NOMO-1 treated with DMSO at 0.1 percent for 48 hours (cell line): ENCODE measurements around the gene PROM1.
A peak's percentile ranks its signal among the peaks of the same experiment; 100 is the strongest.

Source experiments
- DNase-seq: peaks from one replicate; lab custom pipeline; 2025; ENCODE audit not compliant: unreplicated experiment; lab: John Stamatoyannopoulos, UW

Gene PROM1, protein sequence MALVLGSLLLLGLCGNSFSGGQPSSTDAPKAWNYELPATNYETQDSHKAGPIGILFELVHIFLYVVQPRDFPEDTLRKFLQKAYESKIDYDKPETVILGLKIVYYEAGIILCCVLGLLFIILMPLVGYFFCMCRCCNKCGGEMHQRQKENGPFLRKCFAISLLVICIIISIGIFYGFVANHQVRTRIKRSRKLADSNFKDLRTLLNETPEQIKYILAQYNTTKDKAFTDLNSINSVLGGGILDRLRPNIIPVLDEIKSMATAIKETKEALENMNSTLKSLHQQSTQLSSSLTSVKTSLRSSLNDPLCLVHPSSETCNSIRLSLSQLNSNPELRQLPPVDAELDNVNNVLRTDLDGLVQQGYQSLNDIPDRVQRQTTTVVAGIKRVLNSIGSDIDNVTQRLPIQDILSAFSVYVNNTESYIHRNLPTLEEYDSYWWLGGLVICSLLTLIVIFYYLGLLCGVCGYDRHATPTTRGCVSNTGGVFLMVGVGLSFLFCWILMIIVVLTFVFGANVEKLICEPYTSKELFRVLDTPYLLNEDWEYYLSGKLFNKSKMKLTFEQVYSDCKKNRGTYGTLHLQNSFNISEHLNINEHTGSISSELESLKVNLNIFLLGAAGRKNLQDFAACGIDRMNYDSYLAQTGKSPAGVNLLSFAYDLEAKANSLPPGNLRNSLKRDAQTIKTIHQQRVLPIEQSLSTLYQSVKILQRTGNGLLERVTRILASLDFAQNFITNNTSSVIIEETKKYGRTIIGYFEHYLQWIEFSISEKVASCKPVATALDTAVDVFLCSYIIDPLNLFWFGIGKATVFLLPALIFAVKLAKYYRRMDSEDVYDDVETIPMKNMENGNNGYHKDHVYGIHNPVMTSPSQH

DNA sequence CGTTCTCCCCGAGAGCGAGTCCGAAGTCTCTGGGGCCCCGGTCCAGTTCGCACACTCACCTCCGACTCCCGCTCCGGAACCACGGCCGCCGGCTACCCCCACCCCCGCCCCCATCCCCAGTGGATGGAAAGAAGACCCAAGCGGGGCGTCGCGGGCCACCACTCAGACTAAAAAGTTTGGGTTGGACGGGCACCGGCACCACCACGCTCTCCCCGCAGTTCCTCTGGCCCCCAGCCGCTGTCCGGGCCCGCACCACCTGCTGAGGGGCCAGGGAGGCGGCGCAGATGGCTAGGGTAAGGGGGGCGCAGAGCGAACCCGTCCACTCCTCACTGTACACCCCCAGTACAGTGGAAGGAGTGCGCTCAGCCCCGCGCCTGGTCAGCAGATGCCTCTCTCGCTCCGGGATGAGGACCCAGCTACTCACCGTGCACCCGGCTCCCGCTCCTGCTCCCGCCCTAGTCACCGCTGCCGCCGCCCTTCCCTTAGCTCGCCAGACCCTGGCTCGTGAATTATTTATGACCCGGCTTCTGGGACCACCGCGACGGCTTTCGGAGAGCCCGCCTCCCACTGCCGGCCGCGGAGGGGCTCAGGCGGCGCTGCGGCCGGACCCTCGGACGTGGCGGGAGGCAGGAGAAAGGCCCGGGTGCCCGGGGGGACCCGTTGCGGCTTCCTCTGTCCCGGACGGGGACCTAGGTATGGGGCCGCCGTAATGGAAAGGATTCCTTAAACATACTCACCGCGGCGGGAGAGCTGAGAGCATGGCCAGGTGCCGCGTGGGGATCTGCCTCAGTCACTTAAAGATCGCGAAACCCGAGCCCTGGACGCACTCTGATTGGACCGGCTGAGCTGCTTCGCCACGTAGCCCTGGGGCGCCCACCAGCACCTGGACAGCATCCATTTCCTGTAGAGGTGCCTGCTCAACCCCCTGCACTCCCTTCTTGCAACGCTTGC, at the start of gene PROM1:
PROM1 (minus strand) TSS at position 783 of the 951 bp plus-strand sequence. CDS start 8,117 bp downstream, outside the sequence.
- no peak for DNase-seq

DNA sequence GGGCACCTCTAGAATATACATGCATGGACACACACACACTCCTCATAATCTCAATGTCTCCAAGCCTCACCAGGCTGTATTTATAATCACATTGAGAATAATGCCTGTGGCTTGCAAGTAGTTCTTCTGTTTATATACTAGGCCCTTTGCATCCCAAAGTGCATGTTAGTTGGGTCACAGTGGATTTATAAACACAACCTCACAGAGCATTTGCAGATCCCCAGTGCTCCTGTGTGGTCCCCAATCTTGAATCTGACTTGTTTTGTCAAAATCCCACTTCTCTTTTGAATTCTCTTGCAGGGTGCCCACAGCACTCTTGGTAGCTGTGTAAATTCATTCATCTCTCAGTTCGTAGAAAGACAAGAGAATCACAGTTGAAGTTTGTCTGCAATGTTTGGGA, 49.6 kb upstream of the PROM1 start:
- no peak for DNase-seq

DNA sequence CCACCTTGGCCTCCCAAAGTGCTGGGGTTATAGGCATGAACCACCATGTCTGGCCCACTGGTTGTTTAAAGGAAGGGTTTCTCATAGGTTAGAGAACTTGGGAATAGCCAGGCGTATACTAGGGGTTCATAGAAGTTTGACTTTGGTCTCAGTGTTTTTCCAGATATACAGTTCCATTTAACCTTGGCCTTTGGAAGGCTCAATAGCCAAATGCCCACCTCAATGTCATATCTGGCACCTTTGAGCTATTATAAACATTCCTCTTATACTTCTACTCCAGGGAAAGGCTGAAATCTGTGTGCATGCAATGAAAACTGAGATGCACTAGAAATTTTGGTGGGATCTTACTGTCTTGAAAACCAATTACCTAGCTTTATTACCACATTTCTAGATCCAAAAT, 47.5 kb upstream of the PROM1 start:
- DNase-seq: no peak

DNA sequence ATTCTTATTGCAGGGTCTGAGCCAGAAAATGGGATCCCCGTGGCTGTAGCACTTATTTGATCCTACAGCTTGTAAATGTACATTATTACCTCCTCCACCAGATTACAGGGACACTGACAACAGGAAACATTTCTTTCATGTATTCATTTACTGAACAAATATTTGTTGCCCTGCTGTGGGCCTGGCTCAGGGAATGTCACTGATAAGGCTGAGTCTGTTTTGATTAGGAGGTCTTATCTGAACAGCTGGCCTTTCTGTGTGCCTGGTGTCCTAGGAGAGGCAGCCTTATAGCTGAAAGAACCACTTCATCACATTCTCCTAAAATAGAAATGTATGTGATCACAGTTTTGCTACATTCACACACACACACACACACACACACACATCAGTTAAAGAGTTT, 45.5 kb upstream of the PROM1 start:
- no peak for DNase-seq

DNA sequence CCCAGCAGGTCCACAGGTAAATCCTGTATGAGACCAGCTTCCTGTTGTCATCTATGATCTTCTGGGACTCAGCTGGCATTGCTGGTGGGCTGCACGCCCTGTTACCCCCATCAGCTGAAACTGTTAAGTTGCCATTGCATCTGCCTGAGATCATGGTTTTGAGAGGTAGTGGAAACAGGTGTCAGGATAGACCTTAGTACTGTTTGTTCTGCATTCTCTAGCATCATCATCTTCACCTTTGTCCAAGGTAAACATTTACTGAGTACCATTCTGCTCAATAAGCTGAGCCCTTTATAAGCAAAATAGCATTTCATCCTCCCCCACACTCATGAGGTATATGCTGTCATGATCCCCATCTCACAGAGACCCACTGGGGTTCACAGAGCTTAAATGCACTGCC, 42.9 kb upstream of the PROM1 start:
- DNase-seq: no peak

DNA sequence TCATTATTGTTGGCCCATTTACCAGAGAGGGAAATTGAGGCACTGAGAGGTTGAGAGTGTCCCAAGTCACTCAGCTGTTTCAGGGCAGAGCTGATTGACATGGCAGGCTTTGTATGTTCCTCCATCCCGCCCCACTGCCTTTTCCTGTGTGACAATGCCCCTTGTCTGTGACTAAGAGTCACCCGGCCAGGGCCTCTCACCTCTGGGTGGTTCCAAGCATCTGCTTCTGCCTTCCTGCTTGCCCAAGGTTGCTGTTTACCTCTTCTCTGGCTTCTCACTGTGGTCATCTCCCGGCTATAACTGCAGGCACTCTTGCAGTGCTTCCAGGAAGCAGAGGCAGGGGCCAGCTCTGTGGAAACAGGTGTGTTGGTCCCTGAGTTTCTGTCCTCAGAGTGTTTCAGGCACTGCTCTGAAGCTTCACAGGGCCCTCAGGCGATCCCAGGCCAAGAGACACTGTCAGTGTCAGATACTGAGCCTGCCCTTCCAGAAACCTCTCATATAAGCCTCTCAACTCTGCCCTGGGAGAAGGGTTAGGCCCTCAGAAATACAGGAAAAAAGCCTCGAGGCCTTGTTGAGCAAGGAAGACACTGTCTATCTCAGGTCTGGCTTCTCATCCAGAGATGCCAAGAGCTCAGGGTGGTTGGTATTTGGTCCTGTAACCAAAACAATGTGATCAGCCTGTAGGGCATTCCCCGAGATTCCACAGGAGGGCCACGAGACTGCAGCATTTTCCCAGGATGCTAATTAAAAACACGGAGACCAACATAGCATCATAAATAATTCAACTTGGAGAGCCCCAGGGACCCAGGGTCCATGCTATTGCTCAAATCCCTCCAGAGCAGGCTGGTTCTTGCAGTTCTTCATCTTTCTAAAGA, 42.0 kb upstream of the PROM1 start:
- no peak for DNase-seq

DNA sequence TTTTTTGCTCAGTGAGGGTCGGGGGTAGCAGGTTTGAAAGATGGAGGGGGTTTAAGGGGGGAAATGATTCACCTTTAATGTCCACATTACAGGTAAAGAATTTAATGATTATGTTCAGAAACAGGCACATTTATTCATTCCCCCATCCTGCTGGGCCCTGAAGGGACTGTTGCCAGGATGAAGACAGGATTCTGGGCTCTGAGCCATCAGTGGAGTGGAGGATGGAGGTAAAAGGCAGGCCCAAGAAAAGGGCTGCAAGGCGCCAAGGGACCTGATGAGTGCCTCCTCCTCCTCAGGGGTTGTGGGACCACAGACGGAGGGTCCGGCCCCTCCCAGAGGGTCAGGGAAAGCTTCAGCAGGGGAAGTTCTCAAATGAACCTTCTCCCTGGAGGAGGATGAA, 40.4 kb upstream of the PROM1 start:
- no peak for DNase-seq

DNA sequence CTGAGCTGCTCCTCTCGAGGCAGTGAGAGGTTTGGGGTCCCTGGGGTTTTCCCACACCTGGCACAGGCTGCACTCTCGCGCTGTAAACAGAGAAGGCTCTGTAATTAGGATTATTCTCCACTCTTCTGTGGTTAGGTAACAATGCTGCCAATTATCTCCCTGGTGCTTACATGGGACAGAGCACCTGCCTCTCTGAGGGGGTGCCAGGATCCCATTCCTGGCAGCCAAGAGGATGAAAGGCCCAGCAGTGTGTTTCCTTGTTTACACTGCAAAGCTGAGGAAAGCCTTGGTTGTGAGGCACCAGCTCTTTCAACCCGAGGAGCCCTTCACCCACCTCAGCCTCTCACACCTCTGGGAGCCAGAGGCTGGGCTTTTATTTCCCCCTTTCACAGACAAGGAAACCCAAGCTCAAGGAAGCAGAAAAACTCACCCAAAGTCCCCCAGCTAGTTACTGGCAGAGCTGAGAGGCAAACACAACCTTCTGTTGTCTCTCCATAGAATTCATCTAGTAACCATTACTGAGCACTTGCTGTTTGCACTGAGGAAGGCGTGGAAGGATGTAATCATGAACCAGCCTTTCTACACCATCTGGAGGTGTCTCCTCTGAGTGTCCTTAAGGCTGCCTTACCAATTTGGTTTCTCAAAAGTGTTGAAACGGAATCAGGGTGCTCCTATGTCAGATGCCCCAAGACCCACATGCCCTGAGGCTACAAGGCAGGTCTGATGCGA, 39.7 kb upstream of the PROM1 start:
- DNase-seq: no peak

DNA sequence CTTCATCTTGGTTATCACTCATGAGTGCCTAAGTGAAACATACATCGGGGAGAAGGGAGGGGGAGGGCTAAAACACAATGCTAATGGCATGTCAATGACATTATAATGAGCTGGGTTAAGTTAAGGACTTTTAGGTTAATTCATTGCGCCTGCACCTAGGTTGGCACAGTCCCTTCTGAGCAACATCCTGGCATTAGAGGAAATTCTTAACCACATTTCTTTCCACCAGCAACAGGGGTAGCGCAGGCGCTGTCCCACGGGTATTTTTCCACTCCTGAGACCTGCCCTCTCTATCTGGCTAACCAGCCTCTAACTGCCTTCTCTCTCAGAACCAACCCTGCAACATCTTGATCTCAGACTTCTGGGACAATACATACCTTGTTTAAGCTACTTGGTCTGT, 39.0 kb upstream of the PROM1 start:
- no peak for DNase-seq

DNA sequence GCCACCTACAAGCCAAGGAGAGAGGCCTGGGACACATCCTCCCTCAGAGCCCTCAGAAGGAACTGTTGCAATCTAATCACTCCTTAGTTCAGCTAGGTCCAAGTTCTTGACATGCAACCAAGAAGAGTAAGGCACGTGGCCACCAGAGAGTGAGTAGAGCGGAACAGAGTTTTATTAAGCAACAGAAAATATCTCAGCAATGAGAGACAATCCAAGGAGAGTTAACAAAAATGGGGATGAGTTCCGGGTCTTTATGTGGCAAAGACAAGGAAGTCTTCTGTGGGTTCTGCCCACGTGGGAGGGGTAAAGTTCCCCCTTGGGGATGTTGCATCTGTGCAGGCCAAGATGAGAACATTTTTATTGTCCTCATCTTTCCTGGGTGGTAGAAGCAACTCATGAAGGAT, 38.5 kb upstream of the PROM1 start:
- peak; percentile 60 for DNase-seq

DNA sequence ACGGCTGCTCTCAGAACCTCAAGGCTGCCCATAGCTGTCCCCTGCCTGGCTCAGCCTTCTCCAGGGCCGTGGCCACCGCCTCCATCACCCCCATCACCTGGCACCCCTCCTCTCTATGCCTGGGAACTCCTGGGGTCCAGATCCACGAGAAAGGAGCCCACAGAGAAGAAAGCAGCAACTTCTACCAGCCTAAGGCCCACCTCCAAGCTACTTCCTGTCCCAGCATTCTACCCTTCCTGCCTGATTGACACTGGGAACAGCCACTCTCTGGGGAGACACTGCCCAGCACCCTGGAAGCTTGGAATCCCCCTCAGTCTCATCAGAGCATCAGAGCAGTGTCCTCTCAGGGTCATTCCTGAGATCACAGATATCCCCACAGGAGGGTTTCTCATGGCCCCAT, 36.9 kb upstream of the PROM1 start:
- DNase-seq: no peak

DNA sequence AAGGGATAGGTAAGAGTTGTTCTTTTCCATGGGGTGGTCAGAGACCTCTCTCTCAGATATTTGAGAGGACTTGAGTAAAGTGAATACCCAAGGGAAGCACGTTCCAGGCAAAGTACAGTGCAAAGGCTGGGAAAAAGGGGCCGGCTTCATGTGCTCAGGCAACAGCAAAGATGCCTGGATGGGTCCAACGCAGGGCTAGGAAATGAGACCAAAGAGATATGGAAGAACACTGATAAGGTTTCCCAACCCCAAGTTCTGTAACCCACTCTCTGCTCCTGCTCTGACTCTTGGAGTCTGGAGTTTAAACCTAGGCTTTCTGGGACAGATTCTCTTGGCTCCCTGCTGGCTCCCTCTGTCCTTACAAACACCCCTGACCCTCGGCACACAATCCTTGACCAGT, 36.2 kb upstream of the PROM1 start:
- no peak for DNase-seq

DNA sequence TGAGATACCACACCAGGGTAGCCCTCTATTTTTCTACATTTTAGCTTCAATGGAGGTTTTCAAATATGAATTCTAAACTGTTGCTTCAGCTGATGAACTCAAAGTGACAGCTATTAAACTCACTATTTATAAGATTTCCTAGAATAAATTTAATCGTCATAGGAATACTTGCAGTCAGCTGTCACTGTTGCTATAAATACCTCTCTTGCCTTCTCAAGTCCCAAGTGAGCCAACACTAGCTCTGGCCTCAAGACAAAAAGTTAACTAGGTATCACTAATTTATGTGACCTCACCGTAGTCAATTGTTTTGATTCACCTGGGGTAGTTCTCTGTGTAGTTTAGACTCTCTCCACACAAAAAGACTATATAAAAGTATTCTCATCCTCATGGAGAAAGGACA, 34.3 kb upstream of the PROM1 start:
- no peak for DNase-seq

DNA sequence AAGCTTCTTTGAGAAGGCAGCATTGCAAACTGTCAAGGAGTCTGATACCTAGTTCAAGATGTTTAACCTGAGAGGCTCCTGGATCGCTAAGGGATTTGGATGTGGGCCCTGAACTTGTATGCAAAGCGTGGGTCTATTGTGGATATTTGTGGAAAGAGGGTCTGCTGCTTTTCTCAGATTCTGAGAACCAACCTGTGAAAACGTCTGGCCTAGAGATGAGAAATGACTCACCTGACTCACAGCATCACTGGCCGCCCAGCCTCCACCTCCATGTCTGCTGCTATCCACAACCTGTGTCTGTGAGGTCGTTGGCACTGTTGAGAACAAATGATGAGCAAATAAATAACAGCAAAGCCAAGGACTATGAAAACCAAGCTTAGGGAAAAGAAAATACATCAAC, 33.3 kb upstream of the PROM1 start:
- DNase-seq: no peak

DNA sequence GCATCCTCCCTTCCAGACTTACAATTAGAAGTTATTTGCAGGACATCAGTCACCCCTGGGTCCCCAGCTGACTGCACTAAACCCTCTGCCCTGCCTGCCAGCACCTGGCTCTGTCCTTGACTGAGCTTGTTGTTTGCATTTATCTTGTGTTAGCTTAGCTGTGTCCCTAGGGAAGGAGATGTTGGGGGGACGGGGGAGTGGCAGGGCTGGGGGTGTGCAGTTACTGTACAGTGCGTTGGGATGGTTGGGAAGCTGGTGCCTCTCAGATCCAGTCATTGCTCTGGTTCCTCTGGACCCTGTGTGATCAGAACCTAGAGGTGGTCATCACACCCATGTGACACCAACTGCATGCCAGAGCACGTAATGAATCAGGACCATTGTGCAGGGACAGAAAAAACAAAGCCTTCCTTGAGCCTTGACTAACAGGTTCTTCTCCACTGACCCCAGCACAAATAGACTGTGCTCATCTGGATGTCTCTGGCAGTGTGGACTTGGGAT, 32.7 kb upstream of the PROM1 start:
- no peak for DNase-seq

DNA sequence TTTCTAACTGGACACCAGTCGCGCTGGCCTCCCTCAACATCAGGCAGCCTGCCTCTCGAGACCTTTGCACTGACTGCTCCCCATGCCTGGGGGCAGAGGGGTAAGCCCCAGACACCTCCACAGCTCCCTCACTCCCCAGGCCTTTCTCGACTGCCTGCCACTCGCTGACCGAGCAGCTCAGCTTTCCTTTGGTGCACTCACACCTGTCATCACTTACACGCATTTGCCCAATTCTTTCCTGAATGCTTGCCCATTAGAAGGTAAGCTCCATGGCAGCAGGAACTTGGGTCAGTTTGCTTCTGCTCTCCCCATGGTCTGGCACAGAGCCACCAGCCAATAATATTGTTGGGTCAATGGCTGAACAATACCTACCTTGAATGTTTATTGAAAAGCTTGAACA, 32.2 kb upstream of the PROM1 start:
- DNase-seq: no peak

DNA sequence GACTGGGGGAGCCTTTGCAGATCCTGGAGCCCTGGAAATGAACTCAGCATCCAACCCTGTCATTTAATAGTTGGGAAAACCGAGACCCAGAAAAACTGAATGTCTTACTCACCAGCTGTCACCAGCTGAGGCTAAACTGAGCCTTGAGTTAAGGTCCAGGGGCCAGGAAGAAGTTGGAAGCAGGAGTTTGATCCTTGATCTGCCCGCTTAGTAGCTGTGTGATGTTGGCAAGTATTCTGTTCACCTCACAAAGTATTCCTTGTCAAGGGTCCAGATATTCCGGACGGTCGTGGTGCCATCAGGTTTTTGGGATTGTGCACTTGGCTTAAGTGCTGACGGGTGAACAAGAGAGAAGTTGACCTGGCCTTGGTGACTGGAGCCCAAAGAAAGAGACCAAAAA, 30.7 kb upstream of the PROM1 start:
- no peak for DNase-seq

DNA sequence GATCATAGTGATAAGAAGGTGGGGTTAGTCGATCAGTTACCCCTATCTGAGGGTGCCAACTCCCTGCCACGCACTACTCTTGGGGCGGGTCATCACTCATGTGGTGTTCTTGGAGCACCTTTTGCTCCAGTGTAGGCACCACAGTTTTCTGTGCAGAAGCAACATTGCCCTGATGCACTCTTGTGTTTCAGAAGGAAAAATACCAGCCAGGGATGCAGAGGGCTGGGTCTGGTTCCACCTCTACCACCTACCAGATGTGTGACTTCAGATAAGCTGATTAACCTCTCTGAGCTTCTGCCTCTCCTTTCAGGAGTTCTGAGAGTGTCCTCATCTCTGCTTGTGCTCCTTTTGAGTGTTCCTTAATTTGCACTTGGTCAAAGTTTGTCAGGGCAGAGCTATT, 29.9 kb upstream of the PROM1 start:
- no peak for DNase-seq

DNA sequence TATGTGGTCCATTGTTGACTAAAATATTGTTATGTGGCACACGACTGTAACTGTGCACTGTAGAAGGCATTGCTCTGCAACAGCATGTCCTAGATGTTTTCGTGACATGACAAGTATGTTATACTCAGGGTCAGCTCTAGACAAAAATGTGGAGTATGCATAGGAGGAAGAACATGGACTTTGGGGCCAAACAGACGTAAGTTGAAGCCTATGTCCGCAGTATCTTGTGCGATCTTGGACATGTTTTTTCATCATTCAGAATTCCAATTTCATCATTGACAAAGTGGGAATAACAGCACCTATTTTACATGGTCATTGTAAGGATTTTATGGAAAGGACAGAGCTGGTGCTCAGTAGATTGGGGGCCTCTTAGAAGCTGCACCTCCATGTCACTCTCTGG, 27.7 kb upstream of the PROM1 start:
- DNase-seq: no peak
